Measurements from ENCODE around the gene KIN. TPM values are rescaled to one million over a fixed set of nuclear protein-coding genes. Genes with fewer than 3 reads are reported as not detected.

KIN gene, protein sequence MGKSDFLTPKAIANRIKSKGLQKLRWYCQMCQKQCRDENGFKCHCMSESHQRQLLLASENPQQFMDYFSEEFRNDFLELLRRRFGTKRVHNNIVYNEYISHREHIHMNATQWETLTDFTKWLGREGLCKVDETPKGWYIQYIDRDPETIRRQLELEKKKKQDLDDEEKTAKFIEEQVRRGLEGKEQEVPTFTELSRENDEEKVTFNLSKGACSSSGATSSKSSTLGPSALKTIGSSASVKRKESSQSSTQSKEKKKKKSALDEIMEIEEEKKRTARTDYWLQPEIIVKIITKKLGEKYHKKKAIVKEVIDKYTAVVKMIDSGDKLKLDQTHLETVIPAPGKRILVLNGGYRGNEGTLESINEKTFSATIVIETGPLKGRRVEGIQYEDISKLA
- total RNA-seq, result 5.8 and 8.0 TPM in 2 replicates

DNA sequence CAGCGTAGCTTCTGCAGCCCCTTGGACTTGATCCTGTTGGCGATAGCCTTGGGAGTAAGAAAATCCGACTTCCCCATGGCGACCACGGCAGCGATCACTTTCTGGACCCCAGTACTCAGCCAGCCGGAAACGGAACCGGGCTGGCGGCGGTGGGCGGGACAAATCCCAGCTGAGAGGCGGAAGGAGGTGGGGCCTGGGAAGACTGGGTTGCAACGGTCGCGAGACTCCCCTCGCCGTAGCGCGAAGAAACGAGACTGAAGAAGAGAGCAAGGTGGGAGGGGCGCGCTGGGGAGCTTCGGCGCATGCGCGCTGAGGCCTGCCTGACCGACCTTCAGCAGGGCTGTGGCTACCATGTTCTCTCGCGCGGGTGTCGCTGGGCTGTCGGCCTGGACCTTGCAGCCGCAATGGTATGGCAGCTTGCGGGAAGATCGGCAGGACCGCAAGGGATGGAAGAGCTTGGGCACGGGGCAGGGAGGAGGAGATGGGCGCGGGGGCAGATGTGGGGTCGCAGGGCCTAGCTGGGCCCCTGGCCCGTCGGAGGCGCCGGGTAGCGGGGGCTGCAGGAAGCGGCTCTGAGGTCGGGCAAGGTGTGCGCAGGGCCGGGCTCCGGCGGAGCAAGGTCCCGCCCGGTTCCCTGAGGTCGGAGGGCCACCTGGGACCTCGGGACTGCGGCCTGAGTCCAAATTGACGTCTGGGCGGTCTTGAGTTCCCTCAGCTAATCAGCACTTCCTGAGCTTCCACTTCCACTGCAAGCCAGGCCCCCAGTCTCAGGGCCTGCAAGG lies at the start of gene KIN, which contains the start of gene ATP5F1C:
Gene KIN, minus strand, starts transcription at position 137 of the 782 bp plus-strand sequence. Its CDS starts 60 bp downstream, at position 77.
Gene ATP5F1C, plus strand, starts transcription at position 321 of the 782 bp plus-strand sequence. Its CDS starts 31 bp downstream, at position 352.
- Histone ChIP-seq H4K20me1 (ENCODE audit: insufficient read depth, low read length) (peaks cover 63% of the 10 kb centered on the region), H2AFZ (ENCODE audit: low read length) (peak within 1 kb of the TSS; percentile 99), H3K27ac (ENCODE audit: low read depth, low read length) (peak within 1 kb of the TSS; percentile 88), H3K4me1 (ENCODE audit: insufficient read depth, low read length) (peaks cover 35% of the 10 kb centered on the region), H3K27me3 (ENCODE audit: insufficient read depth, low read length) (no peaks in the 10 kb centered on the region), H3K79me2 (ENCODE audit: insufficient read depth, low read length) (peaks cover 99% of the 10 kb centered on the region), H3K9me3 (ENCODE audit: low read depth, low read length) (no peaks in the 10 kb centered on the region), H3K4me2 (ENCODE audit: insufficient read depth, low read length) (peak within 1 kb of the TSS; percentile 100), H3K4me3 (ENCODE audit: insufficient read depth, low read length) (peak within 1 kb of the TSS; percentile 99), H3K36me3 (ENCODE audit: insufficient read depth, low read length) (no peaks in the 10 kb centered on the region)
- no peak for TF ChIP-seq CTCF (IDR thresholded peaks at IDR 0.05; ENCODE audit: extremely low read depth, low read depth, low read length)
- peak; percentile 96 for DNase-seq (ENCODE audit: insufficient read length, low spot score, missing footprints)

DNA sequence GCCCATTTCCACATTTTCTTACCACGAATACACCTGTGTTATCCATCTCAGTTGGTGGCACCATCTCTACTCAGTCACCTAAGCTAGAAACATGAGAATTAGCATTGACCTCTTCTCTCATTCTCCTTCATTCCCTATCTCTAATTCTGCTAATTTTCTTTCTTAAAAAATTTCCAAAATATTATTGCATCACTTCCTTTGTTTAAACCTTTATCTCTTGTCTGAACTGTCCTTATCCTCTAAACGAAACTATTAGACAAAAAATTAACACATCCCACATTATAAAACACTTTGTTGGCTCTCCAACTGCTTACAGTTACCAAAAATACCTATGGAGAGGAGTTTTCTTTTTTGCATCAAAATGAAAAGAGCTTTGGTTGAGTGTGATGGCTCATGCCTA lies 48.8 kb upstream of the KIN start:
- Histone ChIP-seq H4K20me1 (ENCODE audit: insufficient read depth, low read length) (no peaks in the 10 kb centered on the region), H3K36me3 (ENCODE audit: insufficient read depth, low read length) (no peaks in the 10 kb centered on the region), H3K27ac (ENCODE audit: low read depth, low read length) (no peak overlapping the region), H3K79me2 (ENCODE audit: insufficient read depth, low read length) (peaks cover 12% of the 10 kb centered on the region), H3K4me2 (ENCODE audit: insufficient read depth, low read length) (no peak overlapping the region), H3K4me1 (ENCODE audit: insufficient read depth, low read length) (no peaks in the 10 kb centered on the region), H3K4me3 (ENCODE audit: insufficient read depth, low read length) (no peak overlapping the region), H2AFZ (ENCODE audit: low read length) (no peak overlapping the region), H3K9me3 (ENCODE audit: low read depth, low read length) (no peaks in the 10 kb centered on the region), H3K27me3 (ENCODE audit: insufficient read depth, low read length) (no peaks in the 10 kb centered on the region)
- DNase-seq (ENCODE audit: insufficient read length, low spot score, missing footprints), result no peak
- TF ChIP-seq CTCF (IDR thresholded peaks at IDR 0.05; ENCODE audit: extremely low read depth, low read depth, low read length), result no peak

DNA sequence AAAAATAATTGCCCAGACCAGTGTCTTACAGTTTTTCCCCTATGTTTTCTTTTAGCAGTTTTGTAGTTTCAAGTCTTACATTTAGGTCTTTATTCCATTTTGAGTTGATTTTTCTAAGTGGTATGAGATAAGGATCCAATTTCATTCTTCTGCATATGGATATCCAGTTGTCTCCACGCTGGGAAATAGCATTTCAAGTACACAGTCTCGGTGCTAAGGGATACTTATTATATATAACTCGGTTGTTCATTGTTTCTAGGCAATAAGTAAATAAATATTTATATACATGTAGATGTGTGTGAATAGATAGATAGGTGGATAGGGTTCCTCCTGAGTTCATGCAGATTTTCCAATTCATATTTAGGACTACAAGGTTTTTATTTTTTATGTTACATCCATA lies 46.5 kb upstream of the KIN start:
- no peaks in the 10 kb centered on the region for H4K20me1 ChIP-seq (ENCODE audit: insufficient read depth, low read length)
- peaks cover 19% of the 10 kb centered on the region for H3K79me2 ChIP-seq (ENCODE audit: insufficient read depth, low read length)
- H3K4me2 ChIP-seq (ENCODE audit: insufficient read depth, low read length), result no peak overlapping the region
- no peak overlapping the region for H3K27ac ChIP-seq (ENCODE audit: low read depth, low read length)
- H3K4me1 ChIP-seq (ENCODE audit: insufficient read depth, low read length), result no peaks in the 10 kb centered on the region
- no peaks in the 10 kb centered on the region for H3K36me3 ChIP-seq (ENCODE audit: insufficient read depth, low read length)
- no peak for DNase-seq (ENCODE audit: insufficient read length, low spot score, missing footprints)
- H3K4me3 ChIP-seq (ENCODE audit: insufficient read depth, low read length), result no peak overlapping the region
- H2AFZ ChIP-seq (ENCODE audit: low read length), result no peak overlapping the region
- TF ChIP-seq CTCF (IDR thresholded peaks at IDR 0.05; ENCODE audit: extremely low read depth, low read depth, low read length), result no peak
- H3K27me3 ChIP-seq (ENCODE audit: insufficient read depth, low read length), result no peaks in the 10 kb centered on the region
- H3K9me3 ChIP-seq (ENCODE audit: low read depth, low read length), result no peaks in the 10 kb centered on the region

DNA sequence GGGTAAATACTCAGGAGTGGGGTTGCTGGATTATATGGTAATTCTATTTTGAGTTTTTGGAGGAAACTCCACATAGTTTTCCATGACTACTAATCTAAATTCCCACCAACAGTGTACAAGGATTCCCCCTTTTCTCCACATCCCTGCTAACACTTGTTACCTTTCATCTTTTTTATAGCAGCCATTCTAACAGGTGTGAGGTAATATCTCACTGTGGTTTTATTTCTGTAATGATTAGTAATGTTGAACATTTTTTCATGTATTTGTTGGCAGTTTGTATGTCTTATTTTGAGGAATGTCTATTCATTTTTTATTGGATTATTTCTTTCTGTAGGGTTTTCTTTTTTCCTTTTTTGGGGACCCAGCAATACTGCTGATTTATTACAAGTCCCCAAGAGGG lies 45.4 kb upstream of the KIN start:
- Histone ChIP-seq H3K4me1 (ENCODE audit: insufficient read depth, low read length) (no peaks in the 10 kb centered on the region), H3K9me3 (ENCODE audit: low read depth, low read length) (no peaks in the 10 kb centered on the region), H4K20me1 (ENCODE audit: insufficient read depth, low read length) (no peaks in the 10 kb centered on the region), H3K27me3 (ENCODE audit: insufficient read depth, low read length) (no peaks in the 10 kb centered on the region), H3K27ac (ENCODE audit: low read depth, low read length) (no peak overlapping the region), H3K79me2 (ENCODE audit: insufficient read depth, low read length) (peaks cover 23% of the 10 kb centered on the region), H3K36me3 (ENCODE audit: insufficient read depth, low read length) (no peaks in the 10 kb centered on the region), H2AFZ (ENCODE audit: low read length) (no peak overlapping the region), H3K4me2 (ENCODE audit: insufficient read depth, low read length) (no peak overlapping the region), H3K4me3 (ENCODE audit: insufficient read depth, low read length) (no peak overlapping the region)
- TF ChIP-seq CTCF (IDR thresholded peaks at IDR 0.05; ENCODE audit: extremely low read depth, low read depth, low read length), result no peak
- DNase-seq (ENCODE audit: insufficient read length, low spot score, missing footprints), result no peak

Measured in osteoblast (primary cell).